Smooth muscle cell of trachea (primary cell): ENCODE results near the gene STK39. TPM values are rescaled to one million over a fixed set of nuclear protein-coding genes. Genes with fewer than 3 reads are reported as not detected.

Experiments used
- total RNA-seq: library from RNA; depleted of rRNA; stranded (reverse); fragments of >200 nt; gene quantifications from 2 replicates; pipeline ENCODE4 v1.2.1, GENCODE V29; 2014

The STK39 gene
- total RNA-seq = 13.1 and 19.9 TPM in 2 replicates

DNA sequence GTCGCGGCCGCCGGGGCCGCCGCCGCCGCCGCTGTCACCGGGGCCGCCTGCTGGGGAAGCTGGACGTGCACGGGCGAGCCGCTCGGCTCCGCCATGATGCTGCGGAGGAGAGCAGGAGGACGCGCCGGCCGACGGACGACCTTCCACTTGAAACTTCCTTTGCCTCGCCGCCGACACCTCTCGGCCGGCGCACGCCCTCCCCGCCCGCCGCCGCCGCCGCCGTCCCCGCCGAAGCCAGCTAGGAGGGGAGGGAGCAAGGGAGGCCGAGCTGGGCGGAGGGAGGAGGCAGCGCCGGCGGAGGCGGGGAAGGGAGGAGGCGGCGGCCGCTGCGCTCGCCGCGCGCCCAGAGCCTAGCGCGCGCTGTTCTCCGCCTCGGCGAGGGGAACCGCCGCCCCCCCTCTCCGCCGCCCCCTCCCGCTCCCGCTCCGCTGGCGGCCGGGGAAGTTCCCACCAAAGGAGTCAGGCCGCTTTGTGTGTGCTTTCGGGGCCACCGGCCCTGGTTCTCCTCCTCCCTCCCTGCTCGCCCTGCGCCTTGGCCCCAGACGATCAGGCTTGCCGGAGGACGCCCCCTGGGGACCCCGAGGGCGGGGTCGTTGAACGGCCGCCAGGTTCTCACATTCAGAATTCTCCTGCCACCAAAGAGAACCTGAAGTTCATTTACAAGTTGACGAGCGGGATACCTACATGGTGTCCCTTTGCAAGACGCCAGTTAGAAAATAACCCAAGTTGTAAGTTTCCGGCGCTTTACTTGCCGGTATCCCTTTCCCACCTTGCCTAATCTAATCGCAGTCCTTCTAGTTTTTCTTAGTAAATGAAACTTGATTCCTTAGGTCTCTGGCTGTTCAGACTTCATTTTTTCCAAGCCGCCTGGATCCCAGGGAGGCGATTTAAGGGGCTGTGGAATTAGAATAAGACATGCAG, at the start of gene STK39:
TSS of gene STK39 (minus strand) at position 255 of the 921 bp plus-strand sequence. CDS start at position 95, 160 bp downstream.

Other genes with a start within 250 kb of the STK39 start
- gene CERS6, start 208.7 kb upstream of the STK39 start, total RNA-seq = 11.6 and 15.9 TPM in 2 replicates